SIG-M5 (cell line): ENCODE measurements around the gene ZSWIM8.
"Not testable (repeated sequence)": the region's sequence is repeated elsewhere in the genome, so short reads cannot be mapped to it uniquely, and the experiment has no call there.

ENCODE experiments used
- DNase-seq: peaks from one replicate; lab custom pipeline; 2025; lab: John Stamatoyannopoulos, UW

The ZSWIM8 gene

DNA sequence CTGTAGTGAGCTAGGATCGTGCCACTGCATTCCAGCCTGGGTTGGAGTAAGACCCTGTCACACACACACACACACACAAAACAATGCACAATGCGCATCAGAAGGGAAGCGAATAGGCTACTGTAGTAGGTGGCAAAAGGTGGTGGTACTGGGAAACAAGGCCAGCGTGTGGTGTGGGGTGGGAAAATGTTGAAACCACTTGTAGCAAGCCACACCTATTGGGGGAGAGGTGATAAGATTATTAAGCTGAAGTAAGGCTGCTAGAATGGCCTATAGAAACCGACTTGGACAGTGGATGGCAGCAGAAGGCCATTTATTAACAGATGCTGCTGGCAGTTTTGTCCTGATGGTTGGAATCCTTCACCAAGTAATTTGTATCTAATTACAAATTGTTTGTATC, 10.8 kb upstream of the ZSWIM8 start:
- DNase-seq: no peak

DNA sequence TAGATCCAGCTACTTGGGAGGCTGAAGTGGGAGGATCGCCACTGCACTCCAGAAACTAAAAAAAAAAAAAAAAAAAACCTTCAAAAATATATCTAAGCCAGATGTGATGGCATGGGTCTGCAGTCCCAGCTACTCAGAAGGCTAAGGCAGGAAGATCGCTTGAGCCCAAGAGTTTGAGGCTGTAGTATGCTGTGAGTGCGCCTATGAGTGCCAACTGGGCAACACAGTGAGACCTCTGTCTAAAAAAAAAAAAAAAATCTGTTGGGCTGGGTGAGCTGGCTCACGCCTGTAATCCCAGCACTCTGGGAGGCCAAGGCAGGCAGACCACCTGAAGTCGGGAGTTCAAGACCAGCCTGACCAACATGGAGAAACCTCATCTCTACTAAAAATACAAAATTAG, 6.4 kb upstream of the ZSWIM8 start:
- no peak for DNase-seq

DNA sequence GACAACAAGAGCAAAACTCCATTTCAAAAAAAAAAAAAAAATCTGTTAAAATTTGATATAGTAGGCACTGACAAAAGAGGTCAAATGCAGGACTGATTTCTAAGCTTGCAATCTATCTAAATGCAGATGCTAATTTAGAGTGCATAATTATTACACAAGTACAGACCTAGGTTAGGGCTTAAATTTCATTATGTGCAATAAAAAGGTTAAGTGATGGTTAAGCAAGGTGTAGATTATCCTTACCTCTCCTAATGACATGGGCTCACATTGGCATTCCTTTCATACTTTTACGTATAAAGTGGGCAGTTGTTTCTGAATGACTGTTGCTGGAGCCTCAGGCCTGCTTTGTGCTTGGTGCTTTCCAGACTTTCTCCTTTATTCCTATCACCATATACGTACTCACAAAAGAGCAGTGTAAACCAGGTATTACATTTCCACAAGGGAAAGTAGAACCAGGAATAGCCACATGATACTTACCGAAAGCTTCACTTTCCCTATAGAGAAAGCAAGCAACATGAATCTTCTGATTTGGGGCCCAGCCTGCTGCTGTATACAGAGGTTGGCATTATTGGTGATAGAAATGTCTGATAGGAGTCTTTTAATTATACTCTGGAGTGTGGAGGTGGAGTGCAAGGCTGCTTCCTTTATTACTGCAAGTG, 5.7 kb upstream of the ZSWIM8 start:
- DNase-seq: no peak

DNA sequence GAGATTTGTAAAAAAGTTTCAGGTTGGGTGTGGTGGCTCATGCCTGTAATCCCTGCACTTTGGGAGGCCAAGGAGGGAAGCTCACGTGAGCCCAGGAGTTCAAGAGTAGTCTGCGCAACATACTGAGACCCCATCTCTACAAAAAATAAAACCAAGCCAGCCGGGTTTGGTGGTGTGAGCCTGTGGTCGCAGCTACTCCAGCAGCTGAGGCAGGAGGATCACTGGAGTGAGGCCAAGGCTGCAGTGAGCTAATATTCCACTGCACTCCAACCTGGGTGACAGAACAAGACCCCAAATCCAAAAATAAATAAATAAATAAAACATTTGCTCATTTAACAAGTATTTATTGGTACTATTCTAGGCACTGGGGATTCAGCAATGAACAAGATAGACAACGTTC, 5.1 kb upstream of the ZSWIM8 start:
- DNase-seq: no peak

DNA sequence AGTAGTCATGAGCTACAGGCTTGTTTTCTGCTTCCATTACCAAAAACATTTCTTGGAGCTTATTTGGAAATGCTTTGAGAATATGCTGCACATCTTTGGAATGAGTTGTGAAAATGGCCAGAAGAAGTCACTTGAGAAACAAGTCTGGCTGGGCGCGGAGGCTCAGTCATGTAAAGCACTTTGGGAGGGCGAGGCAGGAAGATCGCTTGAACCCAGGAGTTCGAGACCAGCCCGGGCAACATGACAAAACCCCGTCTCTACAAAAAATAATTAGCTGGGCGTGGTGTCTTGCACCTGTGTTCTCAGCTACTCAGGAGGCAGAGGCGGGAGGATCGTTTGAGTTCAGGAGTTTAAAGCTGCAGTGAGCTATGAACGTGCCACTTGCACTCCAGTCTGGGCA, 4.4 kb upstream of the ZSWIM8 start:
- DNase-seq: no peak

DNA sequence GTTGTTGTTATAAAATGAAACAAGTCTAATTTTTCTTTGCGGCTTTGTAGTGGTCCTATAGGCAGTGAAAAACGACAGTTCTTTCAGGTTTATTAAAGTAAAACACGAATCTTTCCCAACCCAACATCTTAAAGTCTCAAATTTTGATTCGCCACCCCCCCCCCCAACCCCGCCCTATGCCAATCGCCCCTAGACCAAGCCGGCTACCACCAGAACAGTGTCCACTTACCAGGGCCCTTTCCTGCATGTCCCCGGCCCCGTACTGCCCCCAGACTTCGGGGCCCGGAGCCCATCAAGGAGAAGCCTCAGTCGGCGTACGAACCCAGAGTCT, 3.9 kb upstream of the ZSWIM8 start:
- DNase-seq: no peak

DNA sequence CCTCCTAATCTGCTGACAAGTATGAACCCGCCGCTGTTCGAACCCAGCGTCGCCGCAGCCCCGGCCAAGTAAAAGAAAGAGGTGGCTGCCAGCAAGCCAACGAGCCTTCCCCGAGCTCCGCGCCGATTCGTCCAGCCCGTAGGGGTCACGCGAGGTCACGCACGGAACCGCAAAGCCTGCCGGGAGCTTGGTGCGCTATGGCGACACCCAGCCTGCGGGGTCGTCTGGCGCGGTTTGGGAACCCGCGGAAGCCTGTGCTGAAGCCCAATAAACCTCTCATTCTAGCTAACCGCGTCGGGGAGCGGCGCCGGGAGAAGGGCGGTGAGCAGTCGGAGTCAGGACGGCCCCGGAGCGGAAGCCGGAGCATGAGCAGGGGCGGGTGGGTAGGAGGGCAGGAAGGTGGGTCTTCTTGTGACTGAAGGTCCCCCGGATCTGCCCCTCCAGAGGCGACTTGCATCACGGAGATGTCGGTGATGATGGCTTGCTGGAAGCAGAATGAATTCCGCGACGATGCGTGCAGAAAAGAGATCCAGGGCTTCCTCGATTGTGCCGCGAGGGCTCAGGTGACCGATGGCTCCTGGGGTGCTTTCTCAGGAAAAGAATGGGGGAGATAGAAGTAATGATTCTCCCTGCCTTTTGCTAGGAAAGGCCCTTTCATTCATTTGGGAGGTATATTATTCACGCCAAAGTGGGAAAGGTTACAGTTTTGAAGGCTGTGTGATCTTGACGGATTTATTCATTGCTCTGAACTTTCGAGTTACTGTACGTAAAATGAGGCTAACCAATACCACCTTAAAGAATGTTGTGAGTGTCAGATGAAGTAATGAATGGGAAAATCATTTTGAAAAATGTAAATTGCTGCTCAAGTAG, 3.3 kb upstream of the ZSWIM8 start, which contains the start of gene CHCHD1:
Gene CHCHD1 (plus strand): TSS at position 170 of the 870 bp plus-strand sequence. CDS start 28 bp downstream, at position 198.
- DNase-seq: no peak

DNA sequence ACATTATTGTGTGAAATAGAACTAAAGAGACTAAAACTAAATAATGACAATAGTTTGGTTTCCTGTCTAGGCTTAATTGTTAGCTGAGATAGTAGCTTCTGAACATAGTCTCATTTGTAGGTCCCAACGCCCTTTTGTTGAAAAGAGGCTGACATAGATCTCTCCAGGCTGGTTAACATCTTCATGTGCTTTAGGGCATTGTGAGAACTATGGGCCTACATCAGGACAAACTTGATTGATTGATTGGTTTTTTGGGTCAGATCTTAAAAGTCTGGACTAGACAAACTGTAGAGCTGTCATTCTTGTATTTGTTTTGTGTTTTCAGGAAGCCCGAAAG, 2.7 kb upstream of the ZSWIM8 start:
- no peak for DNase-seq

DNA sequence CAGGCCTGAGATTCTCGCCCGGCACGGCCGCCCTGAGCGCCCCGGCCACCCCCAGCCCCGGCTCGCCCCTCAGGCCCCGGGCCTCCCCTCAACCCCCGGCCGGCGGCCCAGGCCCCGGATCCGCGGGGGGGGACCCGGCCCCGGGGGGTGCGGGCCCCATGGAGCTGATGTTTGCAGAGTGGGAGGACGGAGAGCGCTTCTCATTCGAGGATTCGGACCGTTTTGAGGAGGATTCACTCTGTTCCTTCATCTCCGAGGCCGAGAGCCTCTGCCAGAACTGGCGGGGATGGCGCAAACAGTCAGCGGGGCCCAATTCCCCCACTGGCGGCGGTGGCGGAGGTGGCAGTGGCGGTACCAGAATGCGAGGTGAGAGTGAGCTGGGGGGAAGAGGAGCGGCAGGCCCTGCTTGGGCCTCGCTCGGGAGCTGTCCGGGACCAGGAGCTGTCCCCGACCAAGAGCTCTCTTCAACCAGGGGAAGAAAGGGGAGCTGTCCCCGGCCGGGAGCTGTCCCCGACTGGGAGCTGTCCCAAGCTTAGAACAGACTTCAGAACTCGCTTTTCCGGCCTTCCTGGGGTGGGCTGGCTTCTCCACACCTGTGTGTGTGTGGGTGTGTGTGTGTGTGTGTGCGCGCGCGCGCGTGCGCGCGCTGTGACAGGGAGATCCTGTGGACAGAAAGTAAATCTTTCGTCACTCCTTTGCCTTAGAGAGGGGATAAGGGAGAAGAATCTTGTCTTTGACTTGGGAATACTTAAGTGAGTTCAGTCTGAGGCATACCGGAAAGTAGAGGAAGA, 510 bp downstream of the ZSWIM8 start:
- no peak for DNase-seq

DNA sequence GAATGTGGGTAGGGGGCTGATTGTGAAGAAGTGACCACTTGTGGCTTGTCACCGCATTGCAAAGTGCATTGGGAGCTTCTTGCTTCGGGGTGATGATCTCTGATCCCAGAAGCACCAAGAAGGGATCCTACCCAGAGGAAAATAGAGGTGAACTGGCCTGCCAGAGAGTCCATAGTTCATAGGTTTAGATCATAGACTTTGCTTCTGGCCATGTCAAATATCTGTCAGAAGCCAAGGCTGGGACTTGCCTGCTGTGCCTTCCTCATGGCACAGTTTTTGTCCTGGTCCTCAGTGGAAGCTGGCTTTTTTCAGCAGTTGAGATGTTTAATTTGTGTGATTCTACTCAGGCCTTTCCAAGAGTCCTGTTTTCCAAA, 1.1 kb downstream of the ZSWIM8 start:
- no peak for DNase-seq

DNA sequence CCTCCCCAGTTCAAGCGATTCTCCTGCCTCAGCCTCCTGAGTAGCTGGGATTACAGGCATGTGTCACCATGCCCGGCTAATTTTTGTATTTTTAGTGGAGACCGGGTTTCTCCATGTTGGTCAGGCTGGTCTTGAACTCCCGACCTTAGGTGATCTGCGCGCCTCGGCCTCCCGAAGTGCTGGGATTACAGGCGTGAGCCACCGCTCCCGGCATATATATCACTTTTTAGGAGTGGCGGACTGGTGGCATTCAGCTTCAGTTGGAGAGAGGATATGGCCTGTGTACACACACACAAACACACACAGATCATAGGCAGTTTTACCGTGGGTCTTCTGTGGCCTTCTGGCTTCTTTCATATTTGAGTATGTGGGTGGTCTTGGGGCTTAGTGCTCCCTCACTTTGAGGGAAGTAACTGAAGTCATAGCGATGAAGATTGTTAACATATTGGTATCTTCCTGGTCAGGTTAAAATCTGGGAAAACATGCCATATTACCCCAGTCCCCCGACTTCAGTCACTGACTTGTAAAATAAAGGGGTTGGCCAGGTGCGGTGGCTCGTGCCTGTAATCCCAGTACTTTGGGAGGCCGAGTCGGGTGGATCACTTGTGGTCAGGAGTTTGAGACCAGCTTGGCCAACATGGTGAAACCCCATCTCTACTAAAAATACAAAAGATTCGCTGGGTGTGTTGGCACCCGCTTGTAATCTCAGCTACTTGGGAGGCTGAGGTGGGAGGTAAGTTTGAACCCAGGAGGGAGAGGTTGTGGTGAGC, 1.8 kb downstream of the ZSWIM8 start:
- not testable (repeated sequence) for DNase-seq

DNA sequence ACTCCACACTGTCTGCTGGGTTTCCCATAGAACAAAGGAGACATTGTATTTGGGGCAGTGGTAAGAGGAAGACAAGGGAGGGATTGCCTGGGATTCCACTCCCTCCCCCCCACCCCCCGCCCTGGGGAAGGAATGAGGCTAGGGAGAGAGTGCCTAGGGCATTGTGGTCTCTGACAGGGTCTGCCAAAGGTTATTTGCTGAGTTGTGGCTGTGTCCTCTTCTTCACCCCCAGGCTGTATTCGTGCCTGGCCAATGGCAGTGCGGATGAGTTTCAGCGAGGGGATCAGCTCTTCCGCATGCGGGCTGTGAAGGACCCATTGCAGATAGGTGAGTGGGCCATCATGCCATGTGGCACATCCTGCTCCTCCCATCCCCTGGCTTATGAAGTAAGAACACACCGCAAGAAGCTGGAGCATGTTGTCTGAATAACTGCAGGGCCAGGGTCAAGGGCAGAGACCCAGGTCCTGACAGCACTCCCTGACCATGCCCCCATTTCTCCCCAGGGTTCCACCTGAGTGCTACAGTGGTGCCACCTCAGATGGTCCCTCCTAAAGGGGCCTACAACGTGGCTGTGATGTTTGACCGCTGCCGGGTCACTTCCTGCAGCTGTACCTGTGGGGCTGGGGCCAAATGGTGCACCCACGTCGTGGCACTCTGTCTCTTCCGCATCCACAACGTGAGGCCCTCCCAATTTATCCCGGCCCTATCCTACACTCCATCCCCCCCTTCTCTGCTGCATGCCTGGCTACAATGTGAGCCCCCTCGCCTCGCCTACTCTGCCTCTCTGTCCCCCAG, 3.7 kb downstream of the ZSWIM8 start:
- no peak for DNase-seq

DNA sequence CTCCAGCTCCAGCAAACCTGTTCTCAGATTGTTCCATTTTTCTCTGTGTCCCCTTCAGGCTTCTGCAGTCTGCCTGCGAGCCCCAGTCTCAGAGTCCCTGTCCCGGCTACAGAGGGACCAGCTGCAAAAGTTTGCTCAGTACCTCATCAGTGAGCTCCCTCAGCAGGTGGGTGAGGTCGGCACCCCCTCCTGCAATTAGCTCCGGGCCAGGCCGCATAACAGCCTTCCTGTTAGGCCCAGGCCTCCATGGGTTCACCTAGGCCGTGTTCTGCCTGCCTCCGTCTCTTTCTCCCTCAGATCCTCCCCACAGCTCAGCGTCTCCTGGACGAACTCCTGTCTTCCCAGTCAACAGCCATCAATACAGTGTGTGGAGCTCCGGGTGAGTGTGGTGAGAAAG, 4.3 kb downstream of the ZSWIM8 start:
- DNase-seq: no peak

DNA sequence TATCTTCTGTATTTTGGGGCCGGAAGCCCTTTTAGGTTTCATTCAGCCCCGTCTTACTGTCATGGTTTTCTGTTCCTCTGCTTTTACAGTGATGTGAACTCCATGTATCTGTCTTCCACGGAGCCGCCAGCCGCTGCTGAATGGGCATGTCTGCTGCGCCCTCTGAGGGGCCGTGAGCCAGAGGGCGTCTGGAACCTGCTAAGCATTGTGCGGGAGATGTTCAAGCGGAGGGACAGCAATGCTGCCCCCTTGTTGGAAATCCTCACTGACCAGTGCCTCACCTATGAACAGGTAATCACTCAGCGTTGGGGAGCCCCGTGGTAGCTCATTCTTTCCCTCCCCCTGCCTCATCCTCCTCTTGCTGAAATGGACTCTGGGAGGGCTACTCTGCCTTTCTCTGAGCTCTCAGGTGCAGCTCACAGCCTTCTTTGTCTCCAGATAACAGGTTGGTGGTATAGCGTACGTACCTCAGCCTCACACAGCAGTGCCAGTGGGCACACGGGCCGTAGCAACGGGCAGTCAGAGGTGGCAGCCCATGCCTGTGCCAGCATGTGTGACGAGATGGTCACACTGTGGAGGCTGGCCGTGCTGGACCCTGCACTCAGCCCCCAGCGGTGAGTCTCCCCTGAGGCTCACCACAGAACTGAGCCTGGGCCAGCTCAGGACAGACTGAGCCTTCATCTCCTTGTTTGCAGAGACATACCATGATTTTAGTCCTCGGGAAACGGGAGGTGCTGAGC, 5.7 kb downstream of the ZSWIM8 start:
- no peak for DNase-seq

DNA sequence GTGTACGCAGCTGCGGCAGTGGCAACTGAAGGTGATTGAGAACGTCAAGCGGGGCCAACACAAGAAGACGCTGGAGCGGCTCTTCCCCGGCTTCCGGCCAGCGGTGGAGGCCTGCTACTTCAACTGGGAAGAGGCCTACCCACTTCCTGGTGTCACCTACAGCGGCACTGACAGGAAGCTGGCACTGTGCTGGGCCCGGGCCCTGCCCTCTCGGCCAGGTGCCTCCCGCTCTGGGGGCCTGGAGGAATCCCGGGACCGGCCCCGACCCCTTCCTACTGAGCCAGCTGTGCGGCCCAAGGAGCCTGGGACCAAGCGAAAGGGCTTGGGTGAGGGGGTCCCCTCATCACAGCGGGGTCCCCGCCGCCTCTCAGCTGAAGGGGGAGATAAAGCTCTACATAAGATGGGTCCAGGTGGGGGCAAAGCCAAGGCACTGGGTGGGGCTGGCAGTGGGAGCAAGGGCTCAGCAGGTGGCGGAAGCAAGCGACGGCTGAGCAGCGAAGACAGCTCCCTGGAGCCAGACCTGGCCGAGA, 6.5 kb downstream of the ZSWIM8 start:
- DNase-seq: no peak

DNA sequence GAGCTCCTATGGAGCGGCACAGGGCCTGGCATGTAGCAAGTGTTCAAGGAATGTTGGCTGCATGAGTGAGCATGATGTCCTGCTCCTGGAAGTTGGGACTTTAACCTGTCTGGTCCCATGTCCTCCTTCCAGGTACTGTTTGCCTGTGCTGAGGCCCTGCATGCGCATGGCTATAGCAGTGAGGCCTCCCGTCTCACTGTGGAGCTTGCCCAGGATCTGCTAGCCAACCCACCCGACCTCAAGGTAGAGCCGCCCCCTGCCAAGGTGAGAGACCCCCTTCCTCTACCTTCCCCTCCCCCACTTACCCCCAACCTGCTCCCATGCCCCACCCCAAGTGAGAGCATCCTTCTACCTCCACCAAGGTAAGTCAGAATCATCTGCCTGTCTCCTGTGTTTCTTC, 8.1 kb downstream of the ZSWIM8 start:
- no peak for DNase-seq

DNA sequence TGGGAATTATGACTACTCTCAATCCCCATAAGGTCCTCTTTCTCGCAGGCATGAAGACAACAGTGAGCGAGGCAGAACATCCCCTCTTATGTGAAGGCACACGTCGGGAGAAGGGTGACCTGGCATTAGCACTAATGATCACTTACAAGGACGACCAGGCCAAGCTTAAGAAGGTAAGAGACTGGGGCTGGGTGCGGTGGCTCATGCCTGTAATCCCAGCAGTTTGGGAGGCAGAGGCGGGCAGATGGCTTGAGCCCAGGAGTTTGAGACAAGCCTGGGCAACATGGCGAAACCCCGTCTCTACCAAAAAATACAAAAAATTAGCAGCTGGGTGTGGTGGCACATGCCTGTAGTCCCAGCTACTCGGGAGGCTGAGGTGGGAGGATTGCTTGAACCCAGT, 10.1 kb downstream of the ZSWIM8 start:
- not testable (repeated sequence) for DNase-seq

DNA sequence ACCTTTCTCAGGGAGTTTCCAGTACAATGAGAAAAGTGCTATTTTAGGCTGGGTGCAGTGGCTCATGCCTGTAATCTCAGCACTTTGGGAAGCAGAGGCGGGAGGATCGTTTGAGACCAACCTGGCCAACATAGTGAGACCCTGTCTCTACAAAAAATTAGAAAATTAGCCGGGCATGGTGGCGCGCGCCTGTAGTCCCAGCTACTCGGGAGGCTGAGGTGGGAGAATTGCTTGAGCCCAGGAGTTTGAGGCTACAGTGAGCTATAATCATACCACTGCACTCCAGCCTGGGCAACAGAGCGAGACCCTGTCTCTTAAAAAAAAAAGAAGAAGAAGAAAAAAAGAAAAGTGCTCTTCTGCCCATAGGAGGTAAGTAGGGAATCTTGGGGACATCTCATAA, 10.6 kb downstream of the ZSWIM8 start:
- DNase-seq: not testable (repeated sequence)

DNA sequence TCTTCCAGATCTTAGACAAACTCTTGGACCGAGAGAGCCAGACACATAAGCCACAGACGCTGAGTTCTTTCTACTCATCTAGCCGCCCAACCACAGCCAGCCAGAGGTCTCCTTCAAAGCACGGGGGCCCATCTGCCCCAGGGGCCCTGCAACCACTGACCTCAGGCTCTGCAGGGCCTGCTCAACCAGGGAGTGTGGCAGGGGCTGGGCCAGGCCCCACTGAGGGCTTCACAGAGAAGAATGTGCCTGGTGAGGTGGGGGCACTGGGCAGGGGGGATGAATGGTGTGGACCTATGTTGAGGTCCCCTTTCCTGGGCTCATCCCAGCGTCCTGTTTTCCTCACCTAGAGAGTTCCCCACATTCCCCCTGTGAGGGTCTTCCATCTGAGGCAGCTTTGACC, 11.4 kb downstream of the ZSWIM8 start:
- no peak for DNase-seq

DNA sequence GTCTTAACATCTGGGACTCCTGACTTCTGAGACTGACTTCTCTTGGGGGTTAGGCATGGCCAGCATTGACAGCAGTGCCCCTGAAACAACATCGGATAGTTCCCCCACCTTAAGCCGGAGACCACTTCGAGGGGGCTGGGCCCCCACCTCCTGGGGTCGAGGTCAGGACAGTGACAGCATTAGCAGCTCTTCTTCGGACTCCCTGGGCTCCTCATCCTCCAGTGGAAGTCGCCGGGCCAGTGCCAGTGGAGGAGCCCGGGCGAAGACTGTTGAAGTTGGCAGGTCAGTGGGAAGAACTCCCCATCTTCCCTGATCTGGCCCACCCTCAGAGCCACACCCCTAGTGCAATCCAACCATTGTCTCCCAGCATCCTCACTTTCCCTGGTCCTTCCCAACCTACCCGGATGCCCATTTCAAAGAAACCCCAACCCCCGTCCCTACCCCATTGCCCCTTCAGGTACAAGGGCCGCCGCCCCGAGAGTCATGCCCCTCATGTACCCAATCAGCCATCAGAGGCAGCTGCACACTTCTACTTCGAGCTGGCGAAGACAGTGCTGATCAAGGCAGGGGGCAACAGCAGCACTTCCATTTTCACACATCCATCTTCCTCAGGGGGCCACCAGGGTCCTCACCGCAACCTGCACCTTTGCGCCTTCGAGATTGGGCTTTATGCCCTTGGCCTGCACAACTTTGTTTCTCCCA, 12.1 kb downstream of the ZSWIM8 start:
- DNase-seq: no peak
